Lung (tissue), 13 donors: ENCODE data around the gene THAP12. TPM values are rescaled to one million over a fixed set of nuclear protein-coding genes. Genes with fewer than 3 reads are reported as not detected.

Experiments
- ATAC-seq: fragments of 200-7000 bp; cut with Tn5 transposase; one replicate; pipeline ENCODE4 v1.9.1; 2020; ENCODE audit warnings: moderate number of reproducible peaks; ENCODE audit not compliant: insufficient read depth, low FRiP score
- DNase-seq, 3 donors: peaks; one replicate each; pipeline ENCODE4 v3.0.0-alpha.2; 2013 to 2017
- H3K27ac ChIP-seq, 2 donors: one replicate each; pipeline ENCODE4 v1.5.1; 2013; ENCODE audit warnings: mild to moderate bottlenecking in 2 of 2, moderate library complexity in 2 of 2, control low read depth in 1 of 2, inconsistent platforms in 1 of 2, low read depth in 1 of 2, low read length in 1 of 2
- H3K27me3 ChIP-seq, 3 donors: one replicate each; pipeline ENCODE4 v1.5.1; 2013; ENCODE audit warnings: low read length in 2 of 3; ENCODE audit not compliant: control insufficient read depth in 3 of 3, insufficient read depth in 3 of 3
- H3K36me3 ChIP-seq, 4 donors: one replicate each; pipeline ENCODE4 v1.5.1; 2013; ENCODE audit warnings: low read length in 4 of 4, mild to moderate bottlenecking in 1 of 4, moderate library complexity in 1 of 4; ENCODE audit not compliant: control insufficient read depth in 4 of 4, insufficient read depth in 4 of 4
- H3K4me1 ChIP-seq, 5 donors: one replicate each; pipeline ENCODE4 v1.5.1; 2013; ENCODE audit warnings: low read length in 5 of 5, mild to moderate bottlenecking in 2 of 5, moderate library complexity in 1 of 5; ENCODE audit not compliant: control insufficient read depth in 5 of 5, insufficient read depth in 5 of 5
- H3K4me3 ChIP-seq: one replicate; pipeline ENCODE4 v1.5.1; 2013; ENCODE audit warnings: mild to moderate bottlenecking, control low read depth, moderate library complexity
- H3K9ac ChIP-seq, 2 donors: one replicate each; pipeline ENCODE4 v1.5.1; 2013; ENCODE audit warnings: low read length in 2 of 2, control low read depth in 1 of 2; ENCODE audit not compliant: insufficient read depth in 1 of 2
- H3K9me3 ChIP-seq, 4 donors: one replicate each; pipeline ENCODE4 v1.5.1; 2013; ENCODE audit warnings: low read length in 3 of 4, mild to moderate bottlenecking in 1 of 4, moderate library complexity in 1 of 4; ENCODE audit not compliant: control insufficient read depth in 4 of 4, insufficient read depth in 3 of 4
- CTCF ChIP-seq: IDR thresholded peaks from 2 replicates; pipeline ENCODE4 v1.5.1; 2012; ENCODE audit warnings: mild to moderate bottlenecking; ENCODE audit errors: control extremely low read depth, extremely low read depth
- WGBS, 2 donors: extraction: QIAGEN DNeasy Blood & Tissue Kit; methylation state at CpG; one replicate each; pipeline ENCODE4 v1.1.7; 2013; 5-methylcytosine and 5-hydroxymethylcytosine counted together
- polyA plus RNA-seq, 2 donors: library from polyadenylated mRNA; stranded (reverse); fragments of 200-250 nt; gene quantifications; one replicate each; pipeline ENCODE4 v1.2.1, GENCODE V29; 2013
- small RNA-seq: library from RNA; depleted of rRNA; stranded (forward); fragments of <200 nt; gene quantifications from one replicate; pipeline ENCODE3, GENCODE V24; 2014; ENCODE audit warnings: low replicate concordance
- total RNA-seq, 2 donors: library from RNA; depleted of rRNA in 1 of 2; stranded (reverse); fragments of >200 nt in 1 of 2; gene quantifications; one replicate each; pipeline ENCODE4 v1.2.1, GENCODE V29; 2014 to 2021
- donor health status: control.
- donor health status: control.
- donor health status: Bipolar disorder and iron deficiency.
- donor health status: healthy.
- donor health status: DM: yes; HTN: yes; CAD: no.

The THAP12 gene
- total and polyA plus RNA-seq, 4 donors = 18.5 to 43.4 (median 28.4) TPM

- Histone ChIP-seq H3K9ac (no peak overlapping the region), H3K27ac (no peak overlapping the region), H3K27me3 (no peaks in the 10 kb centered on the region), H3K36me3 (no peaks in the 10 kb centered on the region), H3K9me3 (peaks cover 0 to 2% (median 0%) of the 10 kb centered on the region in 4 donors), H3K4me3 (no peak overlapping the region), H3K4me1 (peaks cover 0 to 64% (median 19%) of the 10 kb centered on the region in 5 donors)
- TF ChIP-seq CTCF = no peak
- peak; percentile 77 to 93 (median 86) for DNase-seq
- WGBS, 2 donors = 81 to 92% methylated on average over 9 of the region's 9 CpGs
- no peak for ATAC-seq
Measured at GRCh38 chr11:76307396-76307795, 73.5 kb downstream of the THAP12 start.

- Histone ChIP-seq H3K4me3 (no peak overlapping the region), H3K36me3 (no peaks in the 10 kb centered on the region), H3K4me1 (peaks cover 0 to 39% (median 10%) of the 10 kb centered on the region in 5 donors), H3K27ac (no peak overlapping the region), H3K9me3 (no peaks in the 10 kb centered on the region), H3K9ac (no peak overlapping the region), H3K27me3 (no peaks in the 10 kb centered on the region)
- DNase-seq (peak in 1 of 3 donors; percentile 38), ATAC-seq (no peak)
- WGBS, 2 donors = 62 to 69% methylated on average over 3 of the region's 3 CpGs
- TF ChIP-seq CTCF = no peak
Measured at GRCh38 chr11:76303399-76303798, 77.5 kb downstream of the THAP12 start.

GRCh38 chr11:76302996-76303395 is 77.9 kb downstream of the THAP12 start:
- DNase-seq (peak in 1 of 3 donors; percentile 34), ATAC-seq (no peak)
- H3K4me1 ChIP-seq = peaks cover 0 to 35% (median 8%) of the 10 kb centered on the region in 5 donors
- H3K9ac ChIP-seq = no peak overlapping the region
- H3K9me3 ChIP-seq = no peaks in the 10 kb centered on the region
- no peak overlapping the region for H3K27ac ChIP-seq
- H3K4me3 ChIP-seq = no peak overlapping the region
- H3K36me3 ChIP-seq = no peaks in the 10 kb centered on the region
- no peak for TF ChIP-seq CTCF
- WGBS, 2 donors = 85% methylated on average over 3 of the region's 3 CpGs
- no peaks in the 10 kb centered on the region for H3K27me3 ChIP-seq

Small RNA genes lying within 50 kb of the gene (small RNA-seq; reads per million reads assigned to genes)
- gene RF00019 = not detected

Other genes starting within 250 kb of the THAP12 start
- gene WNT11, start 174.6 kb downstream of the THAP12 start, total RNA-seq = 10 to 100 TPM in 1 of 2 donors, 1 to 10 TPM in 1; 4.4 to 31.3 TPM
- gene WNT11, start 174.6 kb downstream of the THAP12 start, polyA plus RNA-seq = 1 to 10 TPM; 1.5 to 2.7 TPM
- 1 to 10 TPM; 2.4 to 7.0 TPM for gene GVQW3, start 191 bp upstream of the THAP12 start, total RNA-seq
- under 1 TPM; 0.53 to 0.77 TPM for gene GVQW3, start 191 bp upstream of the THAP12 start, polyA plus RNA-seq
- 10 to 100 TPM; 21.1 to 59.3 TPM for gene EMSY, start 63.9 kb upstream of the THAP12 start, total RNA-seq
- gene EMSY, start 63.9 kb upstream of the THAP12 start, polyA plus RNA-seq = 1 to 10 TPM; 5.0 to 9.9 TPM